T-helper 2 cell treated with Interferon-gamma antibody and Interleukin-4, amounts not matched to agents 100 ng/mL and 5 ng/mL, for 36 hours (primary cell): ENCODE results near the gene GET3. TPM values are rescaled to one million over a fixed set of nuclear protein-coding genes. Genes with fewer than 3 reads are reported as not detected.
"Not testable (repeated sequence)": the region's sequence is repeated elsewhere in the genome, so short reads cannot be mapped to it uniquely, and the experiment has no call there.

ENCODE experiments used
- intact Hi-C: fragments of 100-400 bp; cut with micrococcal nuclease; formaldehyde crosslinking; loops from one replicate; pipeline ENCODE4 v1.15.1; 2023
- total RNA-seq: library from RNA; stranded (reverse); gene quantifications from 2 replicates; pipeline ENCODE4 v1.2.3, GENCODE V29; 2022

The GET3 gene
- total RNA-seq, 1 donor from 2014 or later: 68.5 TPM

DNA sequence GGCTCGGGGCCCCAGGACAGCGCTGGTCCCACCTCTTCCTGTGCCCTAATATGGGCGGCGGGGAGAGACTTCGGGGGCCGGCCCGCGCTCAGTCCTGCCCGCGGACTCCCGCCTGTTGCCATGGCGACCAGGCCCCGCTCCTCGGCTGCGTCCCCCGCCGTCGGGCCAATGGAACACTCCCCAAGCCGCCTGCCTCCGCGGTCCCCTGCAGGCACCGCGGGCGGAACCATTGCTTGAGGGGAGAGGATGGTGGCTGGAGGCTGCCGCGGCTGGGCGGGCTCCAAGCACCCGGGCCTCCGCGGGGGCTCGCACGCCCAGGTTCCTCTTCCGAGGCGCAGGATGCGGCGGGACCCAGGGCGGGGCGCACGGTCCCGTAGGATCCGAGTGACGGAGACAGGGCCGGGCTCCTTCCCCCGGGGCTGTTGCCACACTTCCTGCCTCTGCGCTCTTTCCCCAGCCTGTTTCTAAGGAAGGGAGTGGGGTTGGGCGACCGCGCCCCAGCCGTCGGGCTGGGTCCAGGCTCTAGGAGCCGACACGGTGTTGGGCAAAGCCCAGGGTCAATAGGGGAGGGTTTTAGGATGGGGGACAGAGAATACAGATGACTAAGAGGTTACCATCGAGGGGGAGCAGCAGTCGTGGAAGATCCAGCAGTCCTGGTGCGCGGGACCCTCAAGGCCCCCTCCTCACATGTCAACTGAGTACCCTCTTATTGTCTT, 52.8 kb downstream of the GET3 start:
- intact Hi-C loops: loop anchor here (1.0 to 5.0 kb wide), 4 partner anchors 13 to 1353 kb away; partner anchors contain the start of genes DHPS, IER2, ODAD3 and PRKCSH

DNA sequence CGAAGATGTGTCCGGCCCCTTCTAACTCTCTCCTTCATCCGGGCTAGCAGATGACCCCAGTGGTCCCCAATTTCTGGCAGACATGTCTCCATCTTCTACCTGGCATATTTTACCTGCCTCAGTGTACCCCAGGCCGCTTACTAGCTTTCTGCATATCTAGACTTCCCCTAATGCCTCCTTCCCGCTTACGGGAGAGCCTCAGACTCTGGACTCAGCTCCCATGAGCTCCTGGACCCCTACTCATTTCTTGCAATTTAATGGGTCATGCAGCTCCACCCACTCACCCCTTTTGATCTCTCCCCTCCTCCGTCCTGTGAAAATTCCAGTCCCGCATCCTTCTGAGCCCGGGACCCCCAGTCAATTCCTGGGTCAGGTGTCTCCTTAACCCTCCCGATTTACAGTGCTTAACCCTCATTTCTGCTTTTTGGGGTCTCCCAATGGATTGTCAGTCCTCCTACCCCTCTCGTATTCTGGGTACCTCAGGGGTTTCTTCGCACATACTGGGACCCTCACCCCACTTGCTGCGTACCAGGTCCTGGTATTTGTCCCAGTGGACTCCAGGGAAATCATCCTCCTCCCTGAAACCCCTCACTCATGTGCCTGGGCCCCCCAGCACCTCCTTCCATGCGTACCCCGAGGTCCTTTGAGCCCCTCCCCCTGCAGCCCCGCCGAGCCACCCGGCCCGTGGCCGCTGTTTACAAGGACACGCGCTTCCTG, 53.5 kb downstream of the GET3 start:
- intact Hi-C loops: loop anchor here (1.0 to 5.0 kb wide), 4 partner anchors 8 to 1353 kb away; partner anchors contain the start of genes DHPS, IER2, ODAD3 and PRKCSH

DNA sequence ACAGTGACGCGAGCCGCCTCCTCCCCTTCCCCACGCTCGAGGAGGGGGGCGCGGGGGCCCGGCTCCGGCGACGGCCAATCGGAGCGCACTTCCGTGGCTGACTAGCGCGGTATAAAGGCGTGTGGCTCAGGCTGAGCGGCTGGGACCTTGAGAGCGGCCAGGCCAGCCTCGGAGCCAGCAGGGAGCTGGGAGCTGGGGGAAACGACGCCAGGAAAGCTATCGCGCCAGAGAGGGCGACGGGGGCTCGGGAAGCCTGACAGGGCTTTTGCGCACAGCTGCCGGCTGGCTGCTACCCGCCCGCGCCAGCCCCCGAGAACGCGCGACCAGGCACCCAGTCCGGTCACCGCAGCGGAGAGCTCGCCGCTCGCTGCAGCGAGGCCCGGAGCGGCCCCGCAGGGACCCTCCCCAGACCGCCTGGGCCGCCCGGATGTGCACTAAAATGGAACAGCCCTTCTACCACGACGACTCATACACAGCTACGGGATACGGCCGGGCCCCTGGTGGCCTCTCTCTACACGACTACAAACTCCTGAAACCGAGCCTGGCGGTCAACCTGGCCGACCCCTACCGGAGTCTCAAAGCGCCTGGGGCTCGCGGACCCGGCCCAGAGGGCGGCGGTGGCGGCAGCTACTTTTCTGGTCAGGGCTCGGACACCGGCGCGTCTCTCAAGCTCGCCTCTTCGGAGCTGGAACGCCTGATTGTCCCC, 54.2 kb downstream of the GET3 start, which contains the start of gene JUNB:
TSS of gene JUNB (plus strand) at position 142 of the 706 bp plus-strand sequence. CDS start at position 428, 286 bp downstream.
- intact Hi-C loops: loop anchor here (1.0 to 5.0 kb wide), 5 partner anchors 9 to 1354 kb away; partner anchors contain the start of genes DHPS, IER2, ODAD3 and PRKCSH

DNA sequence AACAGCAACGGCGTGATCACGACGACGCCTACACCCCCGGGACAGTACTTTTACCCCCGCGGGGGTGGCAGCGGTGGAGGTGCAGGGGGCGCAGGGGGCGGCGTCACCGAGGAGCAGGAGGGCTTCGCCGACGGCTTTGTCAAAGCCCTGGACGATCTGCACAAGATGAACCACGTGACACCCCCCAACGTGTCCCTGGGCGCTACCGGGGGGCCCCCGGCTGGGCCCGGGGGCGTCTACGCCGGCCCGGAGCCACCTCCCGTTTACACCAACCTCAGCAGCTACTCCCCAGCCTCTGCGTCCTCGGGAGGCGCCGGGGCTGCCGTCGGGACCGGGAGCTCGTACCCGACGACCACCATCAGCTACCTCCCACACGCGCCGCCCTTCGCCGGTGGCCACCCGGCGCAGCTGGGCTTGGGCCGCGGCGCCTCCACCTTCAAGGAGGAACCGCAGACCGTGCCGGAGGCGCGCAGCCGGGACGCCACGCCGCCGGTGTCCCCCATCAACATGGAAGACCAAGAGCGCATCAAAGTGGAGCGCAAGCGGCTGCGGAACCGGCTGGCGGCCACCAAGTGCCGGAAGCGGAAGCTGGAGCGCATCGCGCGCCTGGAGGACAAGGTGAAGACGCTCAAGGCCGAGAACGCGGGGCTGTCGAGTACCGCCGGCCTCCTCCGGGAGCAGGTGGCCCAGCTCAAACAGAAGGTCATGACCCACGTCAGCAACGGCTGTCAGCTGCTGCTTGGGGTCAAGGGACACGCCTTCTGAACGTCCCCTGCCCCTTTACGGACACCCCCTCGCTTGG, 55.0 kb downstream of the GET3 start:
- intact Hi-C loops: loop anchor here (2.0 to 5.0 kb wide), 4 partner anchors 69 to 1355 kb away; partner anchors contain the start of genes DHPS, IER2, ODAD3 and PRKCSH

DNA sequence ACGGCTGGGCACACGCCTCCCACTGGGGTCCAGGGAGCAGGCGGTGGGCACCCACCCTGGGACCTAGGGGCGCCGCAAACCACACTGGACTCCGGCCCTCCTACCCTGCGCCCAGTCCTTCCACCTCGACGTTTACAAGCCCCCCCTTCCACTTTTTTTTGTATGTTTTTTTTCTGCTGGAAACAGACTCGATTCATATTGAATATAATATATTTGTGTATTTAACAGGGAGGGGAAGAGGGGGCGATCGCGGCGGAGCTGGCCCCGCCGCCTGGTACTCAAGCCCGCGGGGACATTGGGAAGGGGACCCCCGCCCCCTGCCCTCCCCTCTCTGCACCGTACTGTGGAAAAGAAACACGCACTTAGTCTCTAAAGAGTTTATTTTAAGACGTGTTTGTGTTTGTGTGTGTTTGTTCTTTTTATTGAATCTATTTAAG, 55.6 kb downstream of the GET3 start:
- intact Hi-C loops: loop anchor here (2.0 to 5.0 kb wide), 4 partner anchors 70 to 1356 kb away; partner anchors contain the start of genes DHPS, IER2, ODAD3 and PRKCSH

DNA sequence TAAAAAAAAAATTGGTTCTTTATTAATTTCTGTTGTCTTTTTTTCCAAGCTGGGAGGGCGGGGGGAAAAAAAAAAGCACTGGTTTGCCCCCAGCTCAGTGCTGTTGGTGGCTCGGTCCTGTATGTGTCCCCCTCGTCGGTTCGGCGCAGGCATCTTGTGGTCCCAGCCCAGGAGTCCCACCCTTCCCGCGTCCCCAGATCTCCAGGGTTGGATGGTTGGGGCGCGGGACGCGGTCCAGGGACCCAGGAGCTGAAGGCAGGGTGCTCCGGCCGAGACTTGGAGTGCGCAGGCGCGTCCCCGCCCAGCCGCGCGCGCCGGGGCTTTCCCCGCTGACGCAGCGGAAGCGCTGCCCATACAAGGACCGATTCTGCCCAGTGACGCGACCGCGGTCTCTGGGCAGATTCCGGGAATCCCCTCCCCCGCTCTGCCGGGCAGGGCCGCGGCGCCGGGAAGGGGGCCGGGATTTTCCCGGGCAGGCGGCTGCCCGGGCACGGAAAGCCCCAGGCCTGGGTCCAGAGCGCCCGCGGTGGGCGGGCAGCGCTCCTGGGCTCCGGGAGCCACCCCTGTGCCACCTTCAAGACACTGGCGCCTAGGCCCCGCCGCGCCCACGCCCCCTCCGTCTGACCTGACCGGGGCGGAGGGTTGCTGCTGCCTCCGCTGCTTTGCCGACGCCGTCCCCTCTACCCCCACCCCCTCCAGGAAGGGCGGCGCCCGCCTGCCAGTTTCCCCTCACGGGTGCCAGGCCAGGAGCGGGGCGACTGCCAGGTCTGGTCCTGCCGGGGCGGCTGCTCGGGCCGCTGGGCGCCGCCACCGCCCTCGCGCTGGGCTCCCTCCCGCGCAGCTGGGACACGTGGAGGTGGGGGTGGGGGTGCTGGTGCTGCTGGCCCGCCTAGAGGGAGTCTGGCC, 56.2 kb downstream of the GET3 start:
- intact Hi-C loops: loop anchor here (2.0 to 5.0 kb wide), 4 partner anchors 71 to 1356 kb away; partner anchors contain the start of genes DHPS, IER2, ODAD3 and PRKCSH

DNA sequence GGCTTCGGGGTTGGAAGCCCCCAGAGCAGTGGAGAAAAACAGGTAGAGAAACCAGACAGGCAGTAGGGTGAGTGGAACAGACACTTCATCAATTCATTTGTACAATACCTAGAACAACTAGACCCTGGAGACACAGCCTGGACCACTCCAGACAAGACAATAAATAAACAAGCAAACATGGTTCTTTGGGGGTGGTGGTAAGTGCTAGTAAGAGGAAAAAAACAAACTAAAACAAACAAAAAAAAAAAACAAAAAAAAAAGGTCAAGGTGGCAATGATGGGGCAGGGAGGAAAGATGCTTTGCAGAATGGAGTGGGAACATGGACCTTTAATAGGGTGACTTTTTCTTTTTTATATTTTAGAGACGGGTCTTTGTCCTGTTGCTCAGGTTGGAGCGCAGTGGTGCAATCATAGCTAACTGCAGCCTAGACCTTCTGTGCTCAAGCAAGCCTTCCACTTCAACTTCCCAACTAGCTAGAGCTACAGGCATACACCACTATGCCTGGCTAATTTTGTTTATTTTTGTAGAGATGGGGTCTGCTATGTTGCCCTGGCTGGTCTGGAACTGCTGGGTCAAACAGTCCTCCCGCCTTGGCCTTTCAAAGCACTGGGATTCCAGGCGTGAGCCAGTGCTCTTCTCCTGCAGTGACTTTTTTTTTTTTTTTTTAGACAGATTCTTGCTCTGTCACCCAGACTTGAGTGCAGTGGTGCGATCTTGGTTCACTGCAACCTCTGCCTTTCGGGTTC, 57.1 kb downstream of the GET3 start:
- intact Hi-C loops: loop anchor here (5.0 kb wide), 3 partner anchors 112 to 1357 kb away; partner anchors contain the start of genes DHPS, IER2, ODAD3 and PRKCSH

DNA sequence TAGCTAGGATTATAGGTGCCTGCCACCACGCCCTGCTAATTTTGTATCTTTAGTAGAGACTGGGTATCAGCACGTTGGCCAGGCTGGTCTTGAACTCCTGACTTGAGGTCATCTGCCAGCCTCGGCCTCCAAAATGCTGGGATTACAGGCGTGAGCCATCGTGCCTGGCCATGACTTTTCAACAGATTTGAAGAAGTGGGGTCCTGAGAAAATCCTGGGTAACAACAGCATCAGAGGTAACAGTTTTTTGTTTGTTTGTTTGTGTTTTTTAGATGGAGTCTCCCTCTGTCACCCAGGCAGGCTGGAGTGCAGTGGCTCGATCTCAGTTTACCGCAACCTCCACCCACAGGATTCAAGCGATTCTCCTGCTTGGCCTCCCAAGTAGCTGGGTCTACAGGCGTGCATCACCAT, 57.7 kb downstream of the GET3 start:
- intact Hi-C loops: loop anchor here (5.0 kb wide), 3 partner anchors 113 to 1358 kb away; partner anchors contain the start of genes DHPS, IER2, ODAD3 and PRKCSH

DNA sequence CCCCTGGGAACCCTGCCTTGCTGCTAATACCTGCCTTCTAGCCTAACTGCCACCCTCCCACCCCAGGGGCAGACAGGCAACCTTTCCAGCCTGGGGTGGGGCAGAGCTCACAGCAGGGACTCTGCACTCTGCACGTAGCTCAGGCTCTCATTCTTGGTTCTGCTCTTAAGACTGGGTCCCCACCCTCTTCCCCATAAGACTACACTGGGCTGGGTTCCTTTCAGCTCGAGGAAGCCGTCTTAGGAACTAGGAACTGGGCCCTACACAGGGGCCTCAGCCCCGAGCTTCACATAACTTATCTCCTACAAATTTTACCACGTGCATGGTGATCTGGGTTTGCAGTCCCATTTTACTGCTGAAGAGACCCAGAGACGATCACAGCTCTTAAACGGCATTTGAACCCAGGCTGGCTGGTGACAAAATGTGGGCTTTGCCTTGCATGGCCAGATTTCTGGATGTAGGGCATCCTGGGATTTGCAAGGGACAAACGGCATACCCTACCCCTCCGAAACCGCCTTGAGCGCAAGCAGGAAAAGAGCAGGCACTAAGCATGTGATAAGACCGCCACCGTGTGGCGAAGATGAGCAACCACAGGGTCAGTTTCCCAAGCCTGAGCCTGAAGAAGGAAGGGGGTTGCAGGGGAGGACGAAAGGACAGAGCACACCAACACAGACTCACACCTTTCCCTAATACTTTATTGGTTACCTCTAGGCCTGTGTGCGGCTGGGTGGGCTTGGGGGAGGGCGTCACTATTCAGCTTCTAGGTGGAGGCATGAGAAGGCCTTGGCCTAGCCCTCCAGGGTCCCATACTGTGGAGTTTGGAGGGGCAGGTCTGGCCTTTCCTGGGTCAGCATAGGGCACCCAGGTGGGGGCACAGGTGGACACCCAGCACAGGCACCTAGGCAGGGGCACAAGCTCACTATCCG, 59.1 kb downstream of the GET3 start:
- intact Hi-C loops: loop anchor here (1.0 kb wide), 3 partner anchors 19 to 36 kb away; no protein-coding TSS in a partner anchor

DNA sequence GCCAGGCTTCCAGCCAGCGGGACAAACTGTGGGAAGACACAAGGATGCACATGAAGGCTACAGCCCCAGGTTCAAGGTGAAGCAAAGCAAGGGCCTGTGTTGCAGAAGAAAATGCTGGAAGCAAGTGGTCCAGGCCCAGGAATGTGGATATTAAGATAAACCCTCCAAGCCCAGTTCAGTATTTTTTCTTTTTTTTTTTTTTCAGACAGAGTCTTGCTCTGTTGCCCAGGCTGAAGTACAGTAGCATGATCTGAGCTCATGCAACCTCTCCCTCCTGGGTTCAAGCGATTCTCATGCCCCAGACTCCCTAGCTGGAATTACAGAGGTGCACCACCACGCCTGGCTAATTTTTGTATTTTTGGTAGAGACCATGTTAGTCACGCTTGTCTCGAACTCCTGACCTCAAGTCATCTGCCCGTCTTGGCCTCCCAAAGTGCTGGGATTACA, 59.9 kb downstream of the GET3 start:
- intact Hi-C loops: no loop called here

DNA sequence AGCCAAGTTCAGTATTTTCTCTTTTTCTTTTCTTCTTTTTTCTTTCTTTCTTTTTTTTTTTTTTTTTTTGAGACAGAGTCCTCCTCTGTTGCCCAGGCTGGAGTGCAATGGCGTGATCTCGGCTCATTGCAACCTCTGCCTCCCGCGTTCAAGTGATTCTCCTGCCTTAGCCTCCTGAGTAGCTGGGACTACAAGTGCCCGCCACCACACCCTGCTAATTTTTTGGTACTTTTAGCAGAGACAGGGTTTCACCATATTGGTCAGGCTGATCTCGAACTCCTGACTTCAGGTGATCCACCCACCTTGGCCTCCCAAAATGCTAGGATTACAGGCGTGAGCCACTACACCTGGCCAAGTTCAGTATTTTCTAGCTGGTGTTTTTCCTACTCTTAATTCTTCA, 60.3 kb downstream of the GET3 start:
- intact Hi-C loops: not testable (repeated sequence)

Other genes starting within 250 kb of the GET3 start
- gene ZNF564, start 186.0 kb upstream of the GET3 start, total RNA-seq: 10.1 and 12.1 TPM in 2 replicates
- gene ZNF490, start 126.7 kb upstream of the GET3 start, total RNA-seq: 13.2 TPM in 2 replicates
- 30.6 and 34.4 TPM in 2 replicates for gene ZNF791, start 126.6 kb upstream of the GET3 start, total RNA-seq
- 120 and 134 TPM in 2 replicates for gene MAN2B1, start 70.8 kb upstream of the GET3 start, total RNA-seq
- gene WDR83, start 70.7 kb upstream of the GET3 start, total RNA-seq: 18.4 and 18.6 TPM in 2 replicates
- 94.8 and 101 TPM in 2 replicates for gene DHPS, start 55.6 kb upstream of the GET3 start, total RNA-seq
- not detected in 2 replicates for gene GNG14, start 49.5 kb upstream of the GET3 start, total RNA-seq
- gene FBXW9, start 40.9 kb upstream of the GET3 start, total RNA-seq: 6.2 and 6.8 TPM in 2 replicates
- gene TNPO2, start 13.6 kb upstream of the GET3 start, total RNA-seq: 82.2 and 84.3 TPM in 2 replicates
- gene TRIR, start 2.8 kb upstream of the GET3 start, total RNA-seq: 176 and 181 TPM in 2 replicates
- gene BEST2, start 14.3 kb downstream of the GET3 start, total RNA-seq: not detected in 2 replicates
- gene HOOK2, start 38.1 kb downstream of the GET3 start, total RNA-seq: 12.0 and 14.6 TPM in 2 replicates
- 101 and 105 TPM in 2 replicates for gene JUNB, start 54.0 kb downstream of the GET3 start, total RNA-seq
- 278 and 282 TPM in 2 replicates for gene PRDX2, start 64.3 kb downstream of the GET3 start, total RNA-seq
- gene THSD8, start 64.6 kb downstream of the GET3 start, total RNA-seq: 26.6 and 29.4 TPM in 2 replicates
- 33.9 and 35.1 TPM in 2 replicates for gene RNASEH2A, start 69.1 kb downstream of the GET3 start, total RNA-seq
- not detected in 2 replicates for gene RTBDN, start 97.1 kb downstream of the GET3 start, total RNA-seq
- 0.73 and 1.0 TPM in 2 replicates for gene MAST1, start 101.0 kb downstream of the GET3 start, total RNA-seq
- gene DNASE2, start 144.0 kb downstream of the GET3 start, total RNA-seq: 22.6 and 22.7 TPM in 2 replicates
- 0.11 and 0.32 TPM in 2 replicates for gene KLF1, start 149.7 kb downstream of the GET3 start, total RNA-seq
- 40.9 and 43.2 TPM in 2 replicates for gene GCDH, start 153.7 kb downstream of the GET3 start, total RNA-seq
- gene SYCE2, start 181.8 kb downstream of the GET3 start, total RNA-seq: 2.5 and 3.8 TPM in 2 replicates
- gene FARSA, start 196.2 kb downstream of the GET3 start, total RNA-seq: 100 TPM in 2 replicates
- gene CALR, start 201.1 kb downstream of the GET3 start, total RNA-seq: 1,104 and 1,112 TPM in 2 replicates
- gene RAD23A, start 208.4 kb downstream of the GET3 start, total RNA-seq: 115 and 119 TPM in 2 replicates
- 17.6 and 19.6 TPM in 2 replicates for gene GADD45GIP1, start 219.7 kb downstream of the GET3 start, total RNA-seq
- gene DAND5, start 232.1 kb downstream of the GET3 start, total RNA-seq: not detected in 2 replicates